Measurements from ENCODE around the gene PSMA6.

DNA sequence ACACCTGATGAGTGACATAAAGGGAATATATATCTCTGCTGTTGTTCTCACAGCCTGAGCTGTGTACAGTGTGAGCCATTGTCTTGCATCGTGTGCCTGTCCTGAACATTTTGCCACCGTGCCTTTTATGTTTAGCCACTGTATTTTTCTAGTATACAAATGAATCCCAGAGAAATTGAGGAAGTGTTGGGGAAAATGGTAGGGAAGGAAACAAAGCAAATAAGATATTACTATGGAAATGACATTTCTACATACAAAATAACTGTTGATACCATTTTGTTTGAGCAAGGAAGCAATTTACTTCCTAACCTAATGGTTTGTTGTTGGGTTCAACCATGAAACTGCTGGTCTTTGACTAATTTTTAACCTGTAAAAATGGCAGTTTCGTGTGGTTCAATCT is 5.5 kb downstream of the PSMA6 start:
- TF ChIP-seq, protein P1, sequence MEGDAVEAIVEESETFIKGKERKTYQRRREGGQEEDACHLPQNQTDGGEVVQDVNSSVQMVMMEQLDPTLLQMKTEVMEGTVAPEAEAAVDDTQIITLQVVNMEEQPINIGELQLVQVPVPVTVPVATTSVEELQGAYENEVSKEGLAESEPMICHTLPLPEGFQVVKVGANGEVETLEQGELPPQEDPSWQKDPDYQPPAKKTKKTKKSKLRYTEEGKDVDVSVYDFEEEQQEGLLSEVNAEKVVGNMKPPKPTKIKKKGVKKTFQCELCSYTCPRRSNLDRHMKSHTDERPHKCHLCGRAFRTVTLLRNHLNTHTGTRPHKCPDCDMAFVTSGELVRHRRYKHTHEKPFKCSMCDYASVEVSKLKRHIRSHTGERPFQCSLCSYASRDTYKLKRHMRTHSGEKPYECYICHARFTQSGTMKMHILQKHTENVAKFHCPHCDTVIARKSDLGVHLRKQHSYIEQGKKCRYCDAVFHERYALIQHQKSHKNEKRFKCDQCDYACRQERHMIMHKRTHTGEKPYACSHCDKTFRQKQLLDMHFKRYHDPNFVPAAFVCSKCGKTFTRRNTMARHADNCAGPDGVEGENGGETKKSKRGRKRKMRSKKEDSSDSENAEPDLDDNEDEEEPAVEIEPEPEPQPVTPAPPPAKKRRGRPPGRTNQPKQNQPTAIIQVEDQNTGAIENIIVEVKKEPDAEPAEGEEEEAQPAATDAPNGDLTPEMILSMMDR (conservative IDR thresholded peaks at IDR 0.05; ENCODE audit: low read depth in 2 of 2), result no peak
- TF ChIP-seq REST (IDR thresholded peaks at IDR 0.05; ENCODE audit: unreplicated experiment) (no peak), POLR2AphosphoS5 (IDR thresholded peaks at IDR 0.05; ENCODE audit: low read depth) (no peak)

Data from GM23338 (cell line).